IMR-90 (cell line): ENCODE data around the gene INPP5A. TPM values are rescaled to one million over a fixed set of nuclear protein-coding genes. Genes with fewer than 3 reads are reported as not detected.

Experiments
- ATAC-seq: fragments of 200-7000 bp; cut with Tn5 transposase; 2 replicates; pipeline ENCODE4 v1.9.1; 2020; ENCODE audit warnings: low read depth, mild to moderate bottlenecking, moderate library complexity
- BruUV-seq: library from RNA; stranded (reverse); fragments of 400-500 nt; replicated peaks from 2 replicates; lab custom pipeline; 2021; lab: Mats Ljungman, UMichigan
- CTCF ChIA-PET: fragments of 300-600 bp; formaldehyde crosslinking; extraction: SDS; loops from one replicate; lab custom pipeline; 2021; ENCODE audit warnings: antibody characterized with exemption; lab: Yijun Ruan, JAX
- POLR2A ChIA-PET: fragments of 300-600 bp; sonication (Branson Sonifier 250); formaldehyde crosslinking; loops from one replicate; lab custom pipeline; 2022; ENCODE audit warnings: antibody characterized with exemption; ENCODE audit not compliant: unreplicated experiment; lab: Charles Lee
- DNase-seq: peaks from one replicate; pipeline ENCODE4 v3.0.0; 2013
- H2AFZ ChIP-seq: replicated peaks from 2 replicates; pipeline ENCODE3; 2013; ENCODE audit warnings: low read length, mild to moderate bottlenecking; ENCODE audit not compliant: poor library complexity
- H2AK5ac ChIP-seq: 2 replicates; pipeline ENCODE4 v1.6.1; 2013; ENCODE audit warnings: low read depth, low read length, inconsistent platforms
- H2AK9ac ChIP-seq: replicated peaks from 2 replicates; pipeline ENCODE3; 2013; ENCODE audit warnings: mild to moderate bottlenecking, low read depth, low read length, moderate library complexity; ENCODE audit not compliant: poor library complexity
- H2BK120ac ChIP-seq: 2 replicates; pipeline ENCODE4 v1.6.1; 2013; ENCODE audit warnings: low read depth, low read length, inconsistent platforms
- H2BK15ac ChIP-seq: 3 replicates; pipeline ENCODE4 v1.6.1; 2013; ENCODE audit warnings: low read depth, low read length, inconsistent platforms
- H2BK20ac ChIP-seq: 2 replicates; pipeline ENCODE4 v1.6.1; 2013; ENCODE audit warnings: low read depth, mild to moderate bottlenecking, inconsistent platforms, low read length, moderate library complexity
- H2BK5ac ChIP-seq: 2 replicates; pipeline ENCODE4 v1.6.1; 2013; ENCODE audit warnings: mild to moderate bottlenecking, low read depth, low read length, inconsistent platforms; ENCODE audit not compliant: poor library complexity, severe bottlenecking
- H3K14ac ChIP-seq: replicated peaks from 2 replicates; pipeline ENCODE4 v1.6.1; 2013; ENCODE audit warnings: low read depth, low read length, inconsistent platforms
- H3K18ac ChIP-seq: 2 replicates; pipeline ENCODE4 v1.6.1; 2013; ENCODE audit warnings: low read depth, low read length, control low read depth
- H3K23ac ChIP-seq: 2 replicates; pipeline ENCODE4 v1.6.1; 2013; ENCODE audit warnings: low read depth, low read length, inconsistent platforms
- H3K27ac ChIP-seq: 2 replicates; pipeline ENCODE4 v1.5.1; 2013; ENCODE audit warnings: mild to moderate bottlenecking, control low read depth, low read length; ENCODE audit not compliant: insufficient read depth
- H3K27me3 ChIP-seq: 2 replicates; pipeline ENCODE4 v1.6.1; 2013; ENCODE audit warnings: low read length; ENCODE audit not compliant: control insufficient read depth, insufficient read depth
- H3K36me3 ChIP-seq: 2 replicates; pipeline ENCODE4 v1.6.1; 2013; ENCODE audit warnings: low read length, mixed read lengths; ENCODE audit not compliant: control insufficient read depth, insufficient read depth
- H3K4ac ChIP-seq: 2 replicates; pipeline ENCODE4 v1.6.1; 2013; ENCODE audit warnings: low read depth, low read length, inconsistent platforms
- H3K4me1 ChIP-seq: 2 replicates; pipeline ENCODE4 v1.6.1; 2013; ENCODE audit warnings: low read length, mixed read lengths; ENCODE audit not compliant: control insufficient read depth, insufficient read depth
- H3K4me2 ChIP-seq: 2 replicates; pipeline ENCODE4 v1.6.1; 2013; ENCODE audit warnings: low read depth, mild to moderate bottlenecking, control low read depth, low read length, moderate library complexity
- H3K4me3 ChIP-seq: 2 replicates; pipeline ENCODE4 v1.5.1; 2013; ENCODE audit warnings: low read depth, mild to moderate bottlenecking, control low read depth, low read length, moderate library complexity; ENCODE audit not compliant: insufficient read depth
- H3K56ac ChIP-seq: 2 replicates; pipeline ENCODE4 v1.6.1; 2013; ENCODE audit warnings: low read length, inconsistent platforms; ENCODE audit not compliant: insufficient read depth; ENCODE audit errors: extremely low read depth
- H3K79me1 ChIP-seq, 2 experiments: 2 replicates each; pipeline ENCODE4 v1.6.1; 2013; ENCODE audit warnings: low read length in 2 of 2, inconsistent platforms in 1 of 2, low read depth in 1 of 2
- H3K9ac ChIP-seq: 2 replicates; pipeline ENCODE4 v1.6.1; 2013; ENCODE audit warnings: low read depth, low read length, control low read depth
- H3K9me1 ChIP-seq: 2 replicates; pipeline ENCODE4 v1.6.1; 2013; ENCODE audit warnings: low read length, inconsistent platforms; ENCODE audit not compliant: insufficient read depth
- H3K9me3 ChIP-seq: 2 replicates; pipeline ENCODE4 v1.6.1; 2013; ENCODE audit warnings: low read length; ENCODE audit not compliant: control insufficient read depth, insufficient read depth
- H4K20me1 ChIP-seq: 2 replicates; pipeline ENCODE4 v1.6.1; 2013; ENCODE audit warnings: low read length, inconsistent platforms; ENCODE audit not compliant: insufficient read depth
- H4K5ac ChIP-seq: 2 replicates; pipeline ENCODE4 v1.6.1; 2013; ENCODE audit warnings: mild to moderate bottlenecking, low read depth, low read length, control low read depth
- H4K8ac ChIP-seq, 2 experiments: 2 replicates each; pipeline ENCODE4 v1.6.1; 2013; ENCODE audit warnings: low read depth in 2 of 2, low read length in 2 of 2, control low read depth in 1 of 2, inconsistent platforms in 1 of 2
- H4K91ac ChIP-seq: 2 replicates; pipeline ENCODE4 v1.6.1; 2013; ENCODE audit warnings: low read depth, low read length, inconsistent platforms; ENCODE audit not compliant: insufficient read depth
- BHLHE40 ChIP-seq: fragments of 150-350 bp; IDR thresholded peaks from 2 replicates; pipeline ENCODE4 v1.6.1; 2016; ENCODE audit warnings: mild to moderate bottlenecking, low read depth, low read length
- CEBPB ChIP-seq: IDR thresholded peaks from 2 replicates; pipeline ENCODE4 v1.6.1; 2012; ENCODE audit warnings: low read depth, low read length, improper control_type of control experiment
- CHD1 ChIP-seq: IDR thresholded peaks from 2 replicates; pipeline ENCODE4 v1.6.1; 2012; ENCODE audit warnings: low read depth, low read length, improper control_type of control experiment
- FOS ChIP-seq: fragments of 150-350 bp; IDR thresholded peaks from 2 replicates; pipeline ENCODE4 v1.6.1; 2016; ENCODE audit warnings: low read depth, low read length
- MAFK ChIP-seq: IDR thresholded peaks from 2 replicates; pipeline ENCODE4 v1.6.1; 2012; ENCODE audit warnings: low read depth, low read length, improper control_type of control experiment
- MAZ ChIP-seq: IDR thresholded peaks from 2 replicates; pipeline ENCODE4 v1.6.1; 2012; ENCODE audit warnings: low read depth, mild to moderate bottlenecking, low read length, improper control_type of control experiment, moderate library complexity, borderline replicate concordance
- MXI1 ChIP-seq: IDR thresholded peaks from 2 replicates; pipeline ENCODE4 v1.6.1; 2012; ENCODE audit warnings: low read depth, mild to moderate bottlenecking, low read length, moderate library complexity, borderline replicate concordance
- RAD21 ChIP-seq: IDR thresholded peaks from 2 replicates; pipeline ENCODE4 v1.6.1; 2012; ENCODE audit warnings: low read length, improper control_type of control experiment
- RCOR1 ChIP-seq: IDR thresholded peaks from 2 replicates; pipeline ENCODE4 v1.6.1; 2012; ENCODE audit warnings: mild to moderate bottlenecking, low read length, improper control_type of control experiment; ENCODE audit not compliant: insufficient replicate concordance
- RFX5 ChIP-seq: IDR thresholded peaks from 2 replicates; pipeline ENCODE4 v1.8.0; 2012; ENCODE audit warnings: low read depth, mild to moderate bottlenecking, low read length, moderate library complexity
- SMC3 ChIP-seq: fragments of 150-350 bp; IDR thresholded peaks from 2 replicates; pipeline ENCODE4 v1.6.1; 2016; ENCODE audit warnings: low read depth, mild to moderate bottlenecking, antibody characterized with exemption, low read length, moderate library complexity
- USF2 ChIP-seq: fragments of 150-350 bp; IDR thresholded peaks from 2 replicates; pipeline ENCODE4 v1.6.1; 2017; ENCODE audit warnings: mild to moderate bottlenecking, antibody characterized with exemption, low read length, low read depth
- WGBS, 2 experiments: methylation state at CpG; one replicate each; pipeline versions ENCODE4 v1.1.5 to v1.1.7; 2013; ENCODE audit warnings: missing lambda C conversion rate in 2 of 2; ENCODE audit not compliant: insufficient read length in 1 of 2; ENCODE audit errors: extremely low coverage in 2 of 2; 5-methylcytosine and 5-hydroxymethylcytosine counted together
- dilution Hi-C: fragments of 300-500 bp; cut with HindIII; formaldehyde crosslinking; loops from one replicate; pipeline ENCODE4 v1.14.3; 2018; ENCODE audit warnings: low sequenced_read_pairs; ENCODE audit not compliant: unreplicated experiment
- in situ Hi-C: fragments of 300-500 bp; cut with MboI; formaldehyde crosslinking; loops from 3 replicates; pipeline ENCODE4 v1.14.3; 2019; ENCODE audit warnings: low sequenced_read_pairs, inconsistent platforms, mixed read lengths
- intact Hi-C: fragments of 100-400 bp; cut with micrococcal nuclease; formaldehyde crosslinking; loops from 2 replicates; pipeline ENCODE4 v1.10.0; 2022
- polyA plus RNA-seq, 3 experiments: library from polyadenylated mRNA; depleted of rRNA; stranded (reverse); fragments of >200 nt; gene quantifications; 2 replicates each; pipeline ENCODE4 v1.2.3, GENCODE V29; 2012; ENCODE audit warnings: low replicate concordance in 1 of 3
- total RNA-seq: library from RNA; depleted of rRNA; stranded (reverse); fragments of >200 nt; gene quantifications from 2 replicates; pipeline ENCODE4 v1.2.3, GENCODE V29; 2012
- TF ChIP-seq, protein P1 (sequence below): conservative IDR thresholded peaks from 2 replicates; pipeline ENCODE4 v1.5.1; 2012; ENCODE audit warnings: mild to moderate bottlenecking, low read depth, low read length, improper control_type of control experiment
- TF ChIP-seq, protein P2 (sequence below): fragments of 150-350 bp; IDR thresholded peaks from 2 replicates; pipeline ENCODE4 v1.6.1; 2016; ENCODE audit warnings: low read depth, mild to moderate bottlenecking, low read length, moderate library complexity, borderline replicate concordance

INPP5A gene
- total and polyA plus RNA-seq, 2 of the 4 experiments (the other 2 are of a cell fraction) = 21.4 to 36.7 TPM

GRCh38 chr10:132710746-132711612 is 173.4 kb downstream of the INPP5A start:
- Histone ChIP-seq H3K14ac (no peak overlapping the region), H2BK20ac (no peak overlapping the region), H2AK5ac (no peak overlapping the region), H3K79me1 (peaks cover 0 to 2% of the 10 kb centered on the region in 2 experiments; a peak in 1 of 4 replicates), H2AK9ac (no peak overlapping the region), H2BK5ac (no peak overlapping the region), H3K4ac (no peak overlapping the region), H2AFZ (no peak overlapping the region), H3K4me1 (no peaks in the 10 kb centered on the region), H3K27ac (no peak overlapping the region), H3K56ac (no peak overlapping the region), H4K20me1 (no peaks in the 10 kb centered on the region), H3K9me3 (peaks cover 6% of the 10 kb centered on the region; the same call in 1 of the 2 replicates), H3K9ac (no peak overlapping the region), H3K4me3 (no peak overlapping the region), H3K27me3 (no peaks in the 10 kb centered on the region), H3K36me3 (peaks cover 6% of the 10 kb centered on the region; the same call in 1 of the 2 replicates), H4K91ac (no peak overlapping the region), H3K4me2 (no peak overlapping the region), H2BK15ac (no peak overlapping the region), H3K9me1 (peaks cover 11% of the 10 kb centered on the region), H4K8ac (no peak overlapping the region), H4K5ac (no peak overlapping the region), H3K23ac (no peak overlapping the region), H2BK120ac (no peak overlapping the region), H3K18ac (no peak overlapping the region)
- POLR2A ChIA-PET = no interaction called here
- CTCF ChIA-PET = no interaction called here
- DNase-seq = no peak
- 87% methylated on average over 6 of the region's 18 CpGs; no CpG with 5 or more reads in 1 of the 2 experiments for WGBS, 2 experiments
- no TSS peak for BruUV-seq
- no peak for ATAC-seq
- in situ Hi-C loops = no loop called here
- intact Hi-C loops = no loop called here
- dilution Hi-C loops = no loop called here
- TF ChIP-seq FOS = no peak
- TF ChIP-seq RCOR1 = no peak
- TF ChIP-seq, protein P1, sequence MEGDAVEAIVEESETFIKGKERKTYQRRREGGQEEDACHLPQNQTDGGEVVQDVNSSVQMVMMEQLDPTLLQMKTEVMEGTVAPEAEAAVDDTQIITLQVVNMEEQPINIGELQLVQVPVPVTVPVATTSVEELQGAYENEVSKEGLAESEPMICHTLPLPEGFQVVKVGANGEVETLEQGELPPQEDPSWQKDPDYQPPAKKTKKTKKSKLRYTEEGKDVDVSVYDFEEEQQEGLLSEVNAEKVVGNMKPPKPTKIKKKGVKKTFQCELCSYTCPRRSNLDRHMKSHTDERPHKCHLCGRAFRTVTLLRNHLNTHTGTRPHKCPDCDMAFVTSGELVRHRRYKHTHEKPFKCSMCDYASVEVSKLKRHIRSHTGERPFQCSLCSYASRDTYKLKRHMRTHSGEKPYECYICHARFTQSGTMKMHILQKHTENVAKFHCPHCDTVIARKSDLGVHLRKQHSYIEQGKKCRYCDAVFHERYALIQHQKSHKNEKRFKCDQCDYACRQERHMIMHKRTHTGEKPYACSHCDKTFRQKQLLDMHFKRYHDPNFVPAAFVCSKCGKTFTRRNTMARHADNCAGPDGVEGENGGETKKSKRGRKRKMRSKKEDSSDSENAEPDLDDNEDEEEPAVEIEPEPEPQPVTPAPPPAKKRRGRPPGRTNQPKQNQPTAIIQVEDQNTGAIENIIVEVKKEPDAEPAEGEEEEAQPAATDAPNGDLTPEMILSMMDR = no peak
- TF ChIP-seq CEBPB = no peak
- TF ChIP-seq CHD1 = no peak
- TF ChIP-seq RFX5 = no peak
- no peak for TF ChIP-seq MXI1
- no peak for TF ChIP-seq SMC3
- TF ChIP-seq BHLHE40 = no peak
- TF ChIP-seq USF2 = no peak
- no peak for TF ChIP-seq RAD21
- no peak for TF ChIP-seq MAZ
- no peak for TF ChIP-seq MAFK
- TF ChIP-seq, protein P2, sequence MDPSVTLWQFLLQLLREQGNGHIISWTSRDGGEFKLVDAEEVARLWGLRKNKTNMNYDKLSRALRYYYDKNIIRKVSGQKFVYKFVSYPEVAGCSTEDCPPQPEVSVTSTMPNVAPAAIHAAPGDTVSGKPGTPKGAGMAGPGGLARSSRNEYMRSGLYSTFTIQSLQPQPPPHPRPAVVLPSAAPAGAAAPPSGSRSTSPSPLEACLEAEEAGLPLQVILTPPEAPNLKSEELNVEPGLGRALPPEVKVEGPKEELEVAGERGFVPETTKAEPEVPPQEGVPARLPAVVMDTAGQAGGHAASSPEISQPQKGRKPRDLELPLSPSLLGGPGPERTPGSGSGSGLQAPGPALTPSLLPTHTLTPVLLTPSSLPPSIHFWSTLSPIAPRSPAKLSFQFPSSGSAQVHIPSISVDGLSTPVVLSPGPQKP = no peak
